GM12872 (cell line): ENCODE results near the gene CNKSR3.

Source experiments
- CTCF ChIP-seq: IDR thresholded peaks from 3 replicates; pipeline ENCODE4 v1.5.1; 2011; ENCODE audit warnings: low read depth, mild to moderate bottlenecking, low read length, moderate library complexity; ENCODE audit not compliant: insufficient read depth

Gene CNKSR3

DNA sequence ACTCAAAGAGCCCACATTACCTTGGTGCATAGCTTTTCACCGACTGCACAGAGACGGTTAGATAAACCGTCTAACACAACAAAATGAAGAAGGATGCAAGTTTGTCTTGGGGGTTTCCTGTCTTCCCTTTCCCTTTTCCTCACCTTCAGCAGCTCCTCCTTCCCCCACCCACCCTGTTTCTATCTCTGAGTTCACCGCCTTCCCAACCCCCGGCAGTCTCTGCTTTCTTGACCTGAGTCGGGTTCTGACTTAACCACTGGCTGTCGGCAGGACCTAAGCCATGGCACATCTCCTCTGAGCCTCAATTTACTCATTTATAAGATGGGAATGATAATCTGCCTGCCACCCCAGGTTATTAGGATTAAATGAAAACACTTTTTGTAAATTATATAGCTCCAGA is 25.8 kb upstream of the CNKSR3 start:
- TF ChIP-seq CTCF, result no peak

DNA sequence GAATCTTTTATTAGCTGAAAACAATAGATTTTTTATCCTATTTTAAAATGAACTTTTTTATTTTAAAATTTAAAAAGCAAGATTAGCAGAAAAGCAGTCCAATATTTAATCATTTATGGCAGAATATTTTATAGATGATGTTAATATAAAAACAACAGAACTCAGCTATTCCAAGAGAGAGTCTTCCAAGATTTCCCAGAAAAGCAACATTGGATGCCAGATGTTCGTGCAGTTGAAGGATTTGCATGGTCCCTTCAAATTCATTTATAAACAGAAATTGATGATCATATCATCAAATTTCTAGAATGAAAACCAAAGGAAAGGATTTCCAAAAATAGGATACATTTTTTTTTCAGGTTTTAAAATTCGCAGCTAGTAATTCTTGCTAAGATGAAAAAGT is 25.4 kb upstream of the CNKSR3 start:
- TF ChIP-seq CTCF, result no peak

GRCh38 chr6:154535147-154535546 is 24.7 kb upstream of the CNKSR3 start:
- TF ChIP-seq CTCF, result no peak

- no peak for TF ChIP-seq CTCF
Measured at GRCh38 chr6:154534531-154534930, 24.0 kb upstream of the CNKSR3 start.

GRCh38 chr6:154532426-154532825 is 21.9 kb upstream of the CNKSR3 start:
- no peak for TF ChIP-seq CTCF

DNA sequence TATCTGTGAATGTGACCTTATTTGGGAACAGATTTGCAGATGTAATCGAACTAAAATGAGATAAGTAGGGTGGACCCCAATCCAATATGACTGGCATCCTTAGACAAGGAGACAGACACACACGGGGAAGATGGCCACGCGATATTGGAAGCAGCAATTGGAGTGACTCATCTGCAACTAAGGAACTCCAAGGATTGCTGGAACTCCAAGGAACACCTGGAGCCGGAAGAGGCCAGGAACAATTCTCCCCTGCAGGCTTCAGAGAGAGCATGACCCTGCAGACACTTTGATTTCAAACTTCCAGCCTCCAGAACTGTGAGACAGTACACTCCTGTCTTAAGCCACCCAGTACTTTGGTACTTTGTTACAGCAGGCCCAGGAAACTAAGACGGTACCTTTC is 19.5 kb upstream of the CNKSR3 start:
- TF ChIP-seq CTCF, result no peak

- no peak for TF ChIP-seq CTCF
Measured at GRCh38 chr6:154528310-154528915, 17.9 kb upstream of the CNKSR3 start.

GRCh38 chr6:154526996-154527395 is 16.5 kb upstream of the CNKSR3 start:
- no peak for TF ChIP-seq CTCF
